HG03432 (cell line): ENCODE results near the gene TSPAN33.
"Not testable (repeated sequence)": the region's sequence is repeated elsewhere in the genome, so short reads cannot be mapped to it uniquely, and the experiment has no call there.

Source experiments
- ATAC-seq: cut with Tn5 transposase; IDR thresholded peaks from one replicate; pipeline ENCODE4 v1.9.1; 2021; ENCODE audit warnings: mild to moderate bottlenecking, moderate library complexity; ENCODE audit not compliant: unreplicated experiment

TSPAN33 gene

GRCh38 chr7:129205126-129205818 lies 60.8 kb downstream of the TSPAN33 start:
- ATAC-seq, result no peak

GRCh38 chr7:129205987-129206785 lies 61.7 kb downstream of the TSPAN33 start:
- no peak for ATAC-seq

GRCh38 chr7:129208667-129209066 lies 64.2 kb downstream of the TSPAN33 start:
- ATAC-seq, result no peak

- no peak for ATAC-seq
Measured at GRCh38 chr7:129209067-129209926, 64.8 kb downstream of the TSPAN33 start.

- ATAC-seq, result peak; percentile 63
Measured at GRCh38 chr7:129210256-129210988, 65.9 kb downstream of the TSPAN33 start.

- no peak for ATAC-seq
Measured at GRCh38 chr7:129210989-129211312, 66.4 kb downstream of the TSPAN33 start.

- no peak for ATAC-seq
Measured at GRCh38 chr7:129212126-129212525, 67.6 kb downstream of the TSPAN33 start.

- no peak for ATAC-seq
Measured at GRCh38 chr7:129212596-129212995, 68.1 kb downstream of the TSPAN33 start.

- no peak for ATAC-seq
Measured at GRCh38 chr7:129213828-129214227, 69.3 kb downstream of the TSPAN33 start.

- not testable (repeated sequence) for ATAC-seq
Measured at GRCh38 chr7:129215691-129216090, 71.2 kb downstream of the TSPAN33 start.

GRCh38 chr7:129216101-129216715 lies 71.7 kb downstream of the TSPAN33 start:
- ATAC-seq, result not testable (repeated sequence)

GRCh38 chr7:129216821-129217416 lies 72.4 kb downstream of the TSPAN33 start:
- not testable (repeated sequence) for ATAC-seq

- ATAC-seq, result no peak
Measured at GRCh38 chr7:129218514-129219062, 74.1 kb downstream of the TSPAN33 start.

GRCh38 chr7:129219166-129219565 lies 74.7 kb downstream of the TSPAN33 start:
- not testable (repeated sequence) for ATAC-seq
